ENCODE measurements around the gene AARS2.

AARS2 gene

GRCh38 chr6:44260011-44260410, 53.1 kb downstream of the AARS2 start:
- no peak for DNase-seq

GRCh38 chr6:44258921-44259320, 54.2 kb downstream of the AARS2 start:
- no peak for DNase-seq

- no peak for DNase-seq
Observed at GRCh38 chr6:44258325-44258863, 54.8 kb downstream of the AARS2 start.

- DNase-seq, result no peak
Observed at GRCh38 chr6:44257753-44258324, 55.3 kb downstream of the AARS2 start.

- peak; percentile 69 to 72 for DNase-seq
Observed at GRCh38 chr6:44257025-44257752, 56.0 kb downstream of the AARS2 start, which contains the start of gene SLC35B2. Gene SLC35B2 (minus strand): TSS chr6:44257528. CDS start chr6:44257410, 118 bp downstream.

- DNase-seq, result peak in 1 of 2 donors; percentile 57
Observed at GRCh38 chr6:44256775-44257024, 56.4 kb downstream of the AARS2 start.

- DNase-seq, result peak; percentile 40 to 48
Observed at GRCh38 chr6:44255871-44256774, 57.0 kb downstream of the AARS2 start.

- peak; percentile 55 to 63 for DNase-seq
Observed at GRCh38 chr6:44255105-44255808, 57.9 kb downstream of the AARS2 start.

GRCh38 chr6:44254191-44255104, 58.7 kb downstream of the AARS2 start:
- DNase-seq, result peak; percentile 47 to 52

- DNase-seq, result peak; percentile 64 to 73
Observed at GRCh38 chr6:44253307-44254101, 59.6 kb downstream of the AARS2 start.

GRCh38 chr6:44251576-44252524, 61.3 kb downstream of the AARS2 start:
- no peak for DNase-seq

GRCh38 chr6:44250718-44251123, 62.4 kb downstream of the AARS2 start:
- DNase-seq, result no peak

GRCh38 chr6:44250067-44250717, 63.0 kb downstream of the AARS2 start:
- DNase-seq, result no peak

Data from stimulated activated CD4-positive, alpha-beta T cell treated with anti-CD3 and anti-CD28 coated beads, Interleukin-2, amount 100 ng/mL, for 24 hours (primary cell).